ENCODE measurements around the gene KLK15.

DNA sequence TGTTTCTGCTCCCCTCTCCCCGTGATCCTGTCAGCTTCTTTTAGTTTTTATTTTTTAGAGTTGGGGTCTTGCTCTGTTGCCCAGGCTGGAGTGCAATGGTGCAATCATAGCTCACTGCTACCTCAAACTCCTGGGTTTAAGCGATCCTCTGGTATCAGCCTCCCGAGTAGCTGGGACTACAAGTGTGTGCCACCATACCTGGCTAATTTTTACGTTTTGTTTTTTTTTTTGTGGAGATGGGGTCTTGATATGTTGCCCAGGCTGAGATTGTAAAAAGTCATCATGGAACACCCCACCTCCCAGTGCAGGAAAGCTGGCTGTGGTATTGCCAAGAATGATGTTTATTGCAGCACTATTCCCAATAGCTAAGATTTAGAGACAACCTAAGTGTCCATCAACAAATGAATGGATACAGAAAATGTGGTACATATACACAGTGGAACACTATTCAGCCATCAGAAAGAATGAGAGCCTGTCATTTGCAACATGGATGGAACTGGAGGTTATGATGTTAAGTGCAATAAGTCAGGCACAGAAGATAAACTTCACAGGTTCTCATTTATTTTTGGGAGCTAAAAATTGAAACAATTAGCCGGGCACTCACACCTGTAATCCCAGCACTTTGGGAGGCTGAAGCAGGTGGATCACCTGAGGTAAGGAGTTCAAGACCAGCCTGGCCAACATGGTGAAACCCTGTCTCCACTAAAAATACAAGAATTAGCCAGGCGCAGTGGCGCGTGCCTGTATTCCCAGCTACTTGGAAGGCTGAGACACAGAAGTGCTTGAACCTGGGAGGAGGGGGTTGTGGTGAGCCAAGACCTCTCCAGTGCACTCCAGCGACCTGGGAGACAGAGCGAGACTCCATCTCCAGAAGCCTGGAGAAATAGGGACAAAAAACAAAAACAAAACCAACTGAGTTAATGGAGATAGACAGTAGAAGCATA lies 6.6 kb upstream of the KLK15 start:
- TF ChIP-seq CTCF (IDR thresholded peaks at IDR 0.05; ENCODE audit: insufficient read depth, low read length) (no peak), POLR2AphosphoS5 (IDR thresholded peaks at IDR 0.05; ENCODE audit: low read depth) (no peak), SPI1 (IDR thresholded peaks at IDR 0.05; ENCODE audit: borderline replicate concordance, low read depth) (no peak), GABPA (IDR thresholded peaks at IDR 0.05; ENCODE audit: low read depth) (no peak)
- TF ChIP-seq, protein P1, sequence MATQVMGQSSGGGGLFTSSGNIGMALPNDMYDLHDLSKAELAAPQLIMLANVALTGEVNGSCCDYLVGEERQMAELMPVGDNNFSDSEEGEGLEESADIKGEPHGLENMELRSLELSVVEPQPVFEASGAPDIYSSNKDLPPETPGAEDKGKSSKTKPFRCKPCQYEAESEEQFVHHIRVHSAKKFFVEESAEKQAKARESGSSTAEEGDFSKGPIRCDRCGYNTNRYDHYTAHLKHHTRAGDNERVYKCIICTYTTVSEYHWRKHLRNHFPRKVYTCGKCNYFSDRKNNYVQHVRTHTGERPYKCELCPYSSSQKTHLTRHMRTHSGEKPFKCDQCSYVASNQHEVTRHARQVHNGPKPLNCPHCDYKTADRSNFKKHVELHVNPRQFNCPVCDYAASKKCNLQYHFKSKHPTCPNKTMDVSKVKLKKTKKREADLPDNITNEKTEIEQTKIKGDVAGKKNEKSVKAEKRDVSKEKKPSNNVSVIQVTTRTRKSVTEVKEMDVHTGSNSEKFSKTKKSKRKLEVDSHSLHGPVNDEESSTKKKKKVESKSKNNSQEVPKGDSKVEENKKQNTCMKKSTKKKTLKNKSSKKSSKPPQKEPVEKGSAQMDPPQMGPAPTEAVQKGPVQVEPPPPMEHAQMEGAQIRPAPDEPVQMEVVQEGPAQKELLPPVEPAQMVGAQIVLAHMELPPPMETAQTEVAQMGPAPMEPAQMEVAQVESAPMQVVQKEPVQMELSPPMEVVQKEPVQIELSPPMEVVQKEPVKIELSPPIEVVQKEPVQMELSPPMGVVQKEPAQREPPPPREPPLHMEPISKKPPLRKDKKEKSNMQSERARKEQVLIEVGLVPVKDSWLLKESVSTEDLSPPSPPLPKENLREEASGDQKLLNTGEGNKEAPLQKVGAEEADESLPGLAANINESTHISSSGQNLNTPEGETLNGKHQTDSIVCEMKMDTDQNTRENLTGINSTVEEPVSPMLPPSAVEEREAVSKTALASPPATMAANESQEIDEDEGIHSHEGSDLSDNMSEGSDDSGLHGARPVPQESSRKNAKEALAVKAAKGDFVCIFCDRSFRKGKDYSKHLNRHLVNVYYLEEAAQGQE (IDR thresholded peaks at IDR 0.05; ENCODE audit: insufficient replicate concordance, low read depth): no peak
